H9 (cell line): Measurements from ENCODE around the gene TRIM73. TPM values are rescaled to one million over a fixed set of nuclear protein-coding genes. Genes with fewer than 3 reads are reported as not detected.
"Not testable (repeated sequence)": the region's sequence is repeated elsewhere in the genome, so short reads cannot be mapped to it uniquely, and the experiment has no call there.

ENCODE experiments used
- DNase-seq: peaks from one replicate; pipeline ENCODE4 v3.0.0-alpha.2; 2017
- H2AFZ ChIP-seq: one replicate; pipeline ENCODE4 v1.6.1; 2013; ENCODE audit warnings: mild to moderate bottlenecking, low read length, control low read depth, moderate library complexity
- H2AK5ac ChIP-seq: 2 replicates; pipeline ENCODE4 v1.6.1; 2013; ENCODE audit warnings: low read length, control low read depth, mixed read lengths; ENCODE audit not compliant: insufficient read length
- H2BK120ac ChIP-seq: one replicate; pipeline ENCODE4 v1.6.1; 2013; ENCODE audit warnings: low read depth, mild to moderate bottlenecking, low read length, control low read depth, inconsistent platforms; ENCODE audit not compliant: poor library complexity, severe bottlenecking
- H2BK12ac ChIP-seq: 2 replicates; pipeline ENCODE4 v1.6.1; 2013; ENCODE audit warnings: low read length, control low read depth, mixed read lengths, low read depth; ENCODE audit not compliant: insufficient read length
- H2BK15ac ChIP-seq: 2 replicates; pipeline ENCODE4 v1.6.1; 2013; ENCODE audit warnings: low read depth, low read length, control low read depth
- H2BK20ac ChIP-seq: one replicate; pipeline ENCODE4 v1.6.1; 2013; ENCODE audit warnings: low read depth, mild to moderate bottlenecking, low read length, control low read depth, inconsistent platforms; ENCODE audit not compliant: poor library complexity, severe bottlenecking
- H2BK5ac ChIP-seq: 2 replicates; pipeline ENCODE4 v1.6.1; 2013; ENCODE audit warnings: low read length, control low read depth, mixed read lengths; ENCODE audit not compliant: insufficient read length
- H3K14ac ChIP-seq: 2 replicates; pipeline ENCODE4 v1.6.1; 2013; ENCODE audit warnings: low read length, control low read depth; ENCODE audit not compliant: insufficient read depth
- H3K18ac ChIP-seq: 2 replicates; pipeline ENCODE4 v1.6.1; 2013; ENCODE audit warnings: low read depth, mild to moderate bottlenecking, mixed read lengths, low read length, control low read depth; ENCODE audit not compliant: insufficient read length
- H3K23ac ChIP-seq: 2 replicates; pipeline ENCODE4 v1.6.1; 2013; ENCODE audit warnings: low read length, control low read depth, mixed read lengths, low read depth; ENCODE audit not compliant: insufficient read length
- H3K23me2 ChIP-seq: 2 replicates; pipeline ENCODE4 v1.6.1; 2013; ENCODE audit warnings: low read depth, mild to moderate bottlenecking, mixed read lengths, low read length, control low read depth; ENCODE audit not compliant: insufficient read length, poor library complexity, severe bottlenecking
- H3K27ac ChIP-seq: 2 replicates; pipeline ENCODE4 v1.5.1; 2013; ENCODE audit warnings: low read length, control low read depth, mixed read lengths, low read depth; ENCODE audit not compliant: insufficient read length
- H3K27me3 ChIP-seq: 2 replicates; pipeline ENCODE4 v1.6.1; 2013; ENCODE audit warnings: low read length, control low read depth, inconsistent platforms; ENCODE audit not compliant: insufficient read depth
- H3K4ac ChIP-seq: 2 replicates; pipeline ENCODE4 v1.6.1; 2013; ENCODE audit warnings: low read depth, mild to moderate bottlenecking, control low read depth, inconsistent platforms, low read length, moderate library complexity
- H3K4me1 ChIP-seq: 2 replicates; pipeline ENCODE4 v1.6.1; 2013; ENCODE audit warnings: low read length, control low read depth, inconsistent platforms; ENCODE audit not compliant: insufficient read depth
- H3K4me2 ChIP-seq: 2 replicates; pipeline ENCODE4 v1.6.1; 2013; ENCODE audit warnings: low read length, control low read depth, mixed read lengths; ENCODE audit not compliant: insufficient read length, insufficient read depth
- H3K56ac ChIP-seq: 2 replicates; pipeline ENCODE4 v1.6.1; 2013; ENCODE audit warnings: low read depth, mild to moderate bottlenecking, mixed read lengths, low read length, control low read depth; ENCODE audit not compliant: insufficient read length
- H3K79me1 ChIP-seq: 2 replicates; pipeline ENCODE4 v1.6.1; 2013; ENCODE audit warnings: low read depth, mild to moderate bottlenecking, moderate library complexity, low read length, control low read depth, inconsistent platforms; ENCODE audit not compliant: insufficient read depth, poor library complexity, severe bottlenecking
- H3K79me2 ChIP-seq: 2 replicates; pipeline ENCODE4 v1.6.1; 2013; ENCODE audit warnings: low read length, control low read depth, inconsistent platforms; ENCODE audit not compliant: insufficient read depth
- H3K9ac ChIP-seq: 2 replicates; pipeline ENCODE4 v1.6.1; 2013; ENCODE audit warnings: low read length, control low read depth, mixed read lengths; ENCODE audit not compliant: insufficient read length; ENCODE audit errors: extremely low read depth
- H3K9me3 ChIP-seq: one replicate; pipeline ENCODE4 v1.6.1; 2013; ENCODE audit warnings: low read depth, low read length, inconsistent platforms; ENCODE audit not compliant: control insufficient read depth
- H3T11ph ChIP-seq: one replicate; pipeline ENCODE4 v1.6.1; 2013; ENCODE audit warnings: mild to moderate bottlenecking, low read length, control low read depth, inconsistent platforms
- H4K20me1 ChIP-seq: one replicate; pipeline ENCODE4 v1.6.1; 2013; ENCODE audit not compliant: control insufficient read depth, insufficient read length, insufficient read depth
- H4K5ac ChIP-seq: 2 replicates; pipeline ENCODE4 v1.6.1; 2013; ENCODE audit warnings: low read depth, mild to moderate bottlenecking, mixed read lengths, low read length, control low read depth; ENCODE audit not compliant: insufficient read length
- H4K8ac ChIP-seq: replicated peaks from 2 replicates; pipeline ENCODE4 v1.6.1; 2013; ENCODE audit warnings: low read length, control low read depth, mixed read lengths, low read depth; ENCODE audit not compliant: insufficient read length
- H4K91ac ChIP-seq: 2 replicates; pipeline ENCODE4 v1.6.1; 2013; ENCODE audit warnings: low read depth, mild to moderate bottlenecking, moderate library complexity, mixed read lengths, low read length, control low read depth; ENCODE audit not compliant: insufficient read length
- H3K27ac Mint-ChIP-seq, 3 experiments: 2 replicates in 2 of 3; 3 replicates in 1 of 3; pipeline ENCODE4 v1.8.0; 2020 to 2021; ENCODE audit warnings: mixed read lengths in 3 of 3, mild to moderate bottlenecking in 1 of 3, moderate library complexity in 1 of 3
- H3K27me3 Mint-ChIP-seq: 2 replicates; pipeline ENCODE4 v1.8.0; 2021; ENCODE audit warnings: low read depth, mild to moderate bottlenecking, moderate library complexity, mixed read lengths
- H3K36me3 Mint-ChIP-seq, 3 experiments: 2 replicates in 2 of 3; 3 replicates in 1 of 3; pipeline ENCODE4 v1.8.0; 2020 to 2021; ENCODE audit warnings: low read depth in 3 of 3, mixed read lengths in 3 of 3; ENCODE audit not compliant: insufficient read depth in 1 of 3
- H3K4me1 Mint-ChIP-seq, 2 experiments: 2 replicates each; pipeline ENCODE4 v1.8.0; 2020; ENCODE audit warnings: mixed read lengths in 2 of 2
- H3K4me3 Mint-ChIP-seq, 2 experiments: 2 replicates in 1 of 2; 3 replicates in 1 of 2; pipeline ENCODE4 v1.8.0; 2020 to 2021; ENCODE audit warnings: mild to moderate bottlenecking in 2 of 2, mixed read lengths in 2 of 2, moderate library complexity in 1 of 2
- H3K9me3 Mint-ChIP-seq, 2 experiments: 2 replicates in 1 of 2; 3 replicates in 1 of 2; pipeline ENCODE4 v1.8.0; 2020; ENCODE audit warnings: mild to moderate bottlenecking in 2 of 2, mixed read lengths in 2 of 2, moderate library complexity in 1 of 2
- WGBS: extraction: QIAGEN DNeasy Blood & Tissue Kit; methylation state at CpG from one replicate; pipeline ENCODE4 v1.1.7; 2013; ENCODE audit warnings: missing lambda C conversion rate, low lambda C conversion rate, mixed read lengths; ENCODE audit not compliant: insufficient read length; ENCODE audit errors: extremely low coverage; 5-methylcytosine and 5-hydroxymethylcytosine counted together
- total RNA-seq: library from RNA; stranded (reverse); gene quantifications from 2 replicates; pipeline ENCODE4 v1.2.1, GENCODE V29; 2021

Gene TRIM73
- total RNA-seq, 1 experiment from 2014 or later, result 2.9 TPM

GRCh38 chr7:75418292-75418858 lies 22.9 kb downstream of the TRIM73 start:
- H3K4me3 Mint-ChIP-seq, H2BK15ac ChIP-seq, H2BK12ac ChIP-seq, H3K27ac ChIP-seq, H4K91ac ChIP-seq, H3T11ph ChIP-seq, H4K20me1 ChIP-seq, H3K79me1 ChIP-seq, H3K9ac ChIP-seq, H3K27ac Mint-ChIP-seq, H3K4me1 Mint-ChIP-seq, H3K23me2 ChIP-seq, H3K9me3 Mint-ChIP-seq, H4K8ac ChIP-seq, H2BK20ac ChIP-seq, H3K9me3 ChIP-seq, H3K4me1 ChIP-seq, H3K14ac ChIP-seq, H3K27me3 ChIP-seq, H3K4ac ChIP-seq, H3K23ac ChIP-seq, H3K56ac ChIP-seq, H2BK120ac ChIP-seq, H3K4me2 ChIP-seq, H2AK5ac ChIP-seq, H2AFZ ChIP-seq, H4K5ac ChIP-seq, H3K27me3 Mint-ChIP-seq, H3K79me2 ChIP-seq, H2BK5ac ChIP-seq, H3K18ac ChIP-seq: not testable (repeated sequence)
- H3K36me3 Mint-ChIP-seq, result peaks cover 11 to 37% (median 36%) of the 10 kb centered on the region in 3 experiments
- WGBS, result no CpG with 5 or more reads among the region's 20 CpGs
- DNase-seq, result peak; percentile 6

- not testable (repeated sequence) for H3T11ph ChIP-seq, H2BK12ac ChIP-seq, H3K18ac ChIP-seq, H2AK5ac ChIP-seq, H3K23ac ChIP-seq, H3K9me3 Mint-ChIP-seq, H3K9me3 ChIP-seq, H3K27ac ChIP-seq, H3K4ac ChIP-seq, H2BK120ac ChIP-seq, H4K91ac ChIP-seq, H2BK15ac ChIP-seq, H3K27me3 Mint-ChIP-seq, H3K4me3 Mint-ChIP-seq, H4K8ac ChIP-seq, H3K27me3 ChIP-seq, H4K5ac ChIP-seq, H3K14ac ChIP-seq, H2BK5ac ChIP-seq, H2AFZ ChIP-seq, H2BK20ac ChIP-seq, H3K23me2 ChIP-seq, H4K20me1 ChIP-seq, H3K4me2 ChIP-seq, H3K79me2 ChIP-seq, H3K4me1 Mint-ChIP-seq, H3K4me1 ChIP-seq, H3K9ac ChIP-seq, H3K56ac ChIP-seq, H3K79me1 ChIP-seq
- peaks cover 11 to 44% (median 41%) of the 10 kb centered on the region in 3 experiments for H3K36me3 Mint-ChIP-seq
- peak; percentile 26 for DNase-seq
- no CpG with 5 or more reads among the region's 13 CpGs for WGBS
- H3K27ac Mint-ChIP-seq, result peak overlapping the region in 1 of 3 experiments; percentile 74; a peak in 1 of 7 replicates
Measured at GRCh38 chr7:75419210-75419609, 23.8 kb downstream of the TRIM73 start.
